Adipocyte (in vitro differentiated cells): ENCODE results near the gene PIGM.

Experiments used
- DNase-seq: peaks from one replicate; pipeline ENCODE4 v3.0.0-alpha.2; 2015; ENCODE audit warnings: low read depth
- H3K27me3 ChIP-seq: replicated peaks from 2 replicates; pipeline ENCODE4 v1.7.0; 2013; ENCODE audit warnings: mild to moderate bottlenecking, low read length, moderate library complexity; ENCODE audit not compliant: control insufficient read depth, insufficient read depth
- H3K36me3 ChIP-seq: 2 replicates; pipeline ENCODE4 v1.7.0; 2013; ENCODE audit warnings: low read length, mild to moderate bottlenecking, moderate library complexity; ENCODE audit not compliant: control insufficient read depth, insufficient read depth, severe bottlenecking
- H3K4me1 ChIP-seq: 2 replicates; pipeline ENCODE4 v1.7.0; 2013; ENCODE audit warnings: mild to moderate bottlenecking, low read length, moderate library complexity; ENCODE audit not compliant: control insufficient read depth, insufficient read depth
- H3K4me3 ChIP-seq: 2 replicates; pipeline ENCODE4 v1.7.0; 2013; ENCODE audit warnings: mild to moderate bottlenecking, low read length, moderate library complexity
- H3K9ac ChIP-seq: 2 replicates; pipeline ENCODE4 v1.7.0; 2013; ENCODE audit warnings: mild to moderate bottlenecking, low read length, moderate library complexity
- H3K9me3 ChIP-seq: 2 replicates; pipeline ENCODE4 v1.7.0; 2013; ENCODE audit warnings: mild to moderate bottlenecking, low read length, moderate library complexity; ENCODE audit not compliant: control insufficient read depth

PIGM gene

GRCh38 chr1:160070243-160071163 lies 38.7 kb upstream of the PIGM start:
- no peaks in the 10 kb centered on the region for H3K9me3 ChIP-seq
- peaks cover 4% of the 10 kb centered on the region for H3K4me1 ChIP-seq
- DNase-seq = peak; percentile 86
- H3K9ac ChIP-seq = peak overlapping the region; percentile 30
- peaks cover 42% of the 10 kb centered on the region for H3K27me3 ChIP-seq
- peak overlapping the region; percentile 84 for H3K4me3 ChIP-seq
- H3K36me3 ChIP-seq = no peaks in the 10 kb centered on the region

GRCh38 chr1:160069460-160070231 lies 37.9 kb upstream of the PIGM start, which contains the start of gene KCNJ10:
KCNJ10 (minus strand) TSS chr1:160070160; CDS start chr1:160042532, 27,628 bp downstream.
- H3K4me1 ChIP-seq = peaks cover 4% of the 10 kb centered on the region
- peaks cover 35% of the 10 kb centered on the region for H3K27me3 ChIP-seq
- no peak for DNase-seq

GRCh38 chr1:160068225-160068624 lies 36.4 kb upstream of the PIGM start:
- H3K27me3 ChIP-seq = peaks cover 31% of the 10 kb centered on the region
- no peak overlapping the region for H3K9ac ChIP-seq
- no peaks in the 10 kb centered on the region for H3K36me3 ChIP-seq
- H3K4me1 ChIP-seq = peaks cover 4% of the 10 kb centered on the region
- H3K4me3 ChIP-seq = no peak overlapping the region
- DNase-seq = no peak
- no peaks in the 10 kb centered on the region for H3K9me3 ChIP-seq

More at GRCh38 chr1:160069460-160070231, 37.9 kb upstream of the PIGM start, which contains the start of gene KCNJ10:
- no peaks in the 10 kb centered on the region for H3K36me3 ChIP-seq
- peak within 1 kb of the TSS; percentile 30 for H3K9ac ChIP-seq
- no peaks in the 10 kb centered on the region for H3K9me3 ChIP-seq
- peak within 1 kb of the TSS; percentile 84 for H3K4me3 ChIP-seq

GRCh38 chr1:160066829-160067745 lies 35.3 kb upstream of the PIGM start:
- Histone ChIP-seq H3K36me3 (no peaks in the 10 kb centered on the region), H3K4me3 (no peak overlapping the region), H3K9me3 (no peaks in the 10 kb centered on the region), H3K4me1 (peaks cover 4% of the 10 kb centered on the region), H3K9ac (no peak overlapping the region), H3K27me3 (peaks cover 39% of the 10 kb centered on the region)
- DNase-seq = no peak

- H3K9ac ChIP-seq = no peak overlapping the region
- H3K4me3 ChIP-seq = no peak overlapping the region
- no peak for DNase-seq
- peaks cover 28% of the 10 kb centered on the region for H3K27me3 ChIP-seq
- H3K4me1 ChIP-seq = no peaks in the 10 kb centered on the region
- H3K9me3 ChIP-seq = no peaks in the 10 kb centered on the region
- H3K36me3 ChIP-seq = no peaks in the 10 kb centered on the region
Measured at GRCh38 chr1:160064746-160065145, 33.0 kb upstream of the PIGM start.

- DNase-seq = peak; percentile 15
- H3K4me3 ChIP-seq = no peak overlapping the region
- no peaks in the 10 kb centered on the region for H3K4me1 ChIP-seq
- H3K27me3 ChIP-seq = peaks cover 29% of the 10 kb centered on the region
- no peak overlapping the region for H3K9ac ChIP-seq
- no peaks in the 10 kb centered on the region for H3K36me3 ChIP-seq
- H3K9me3 ChIP-seq = no peaks in the 10 kb centered on the region
Measured at GRCh38 chr1:160064164-160064563, 32.4 kb upstream of the PIGM start.

GRCh38 chr1:160063176-160063575 lies 31.4 kb upstream of the PIGM start:
- H3K4me3 ChIP-seq = no peak overlapping the region
- H3K36me3 ChIP-seq = no peaks in the 10 kb centered on the region
- no peaks in the 10 kb centered on the region for H3K9me3 ChIP-seq
- peaks cover 24% of the 10 kb centered on the region for H3K27me3 ChIP-seq
- DNase-seq = no peak
- no peaks in the 10 kb centered on the region for H3K4me1 ChIP-seq
- no peak overlapping the region for H3K9ac ChIP-seq

GRCh38 chr1:160062230-160062532 lies 30.4 kb upstream of the PIGM start:
- H3K27me3 ChIP-seq = peaks cover 31% of the 10 kb centered on the region
- H3K36me3 ChIP-seq = no peaks in the 10 kb centered on the region

GRCh38 chr1:160061369-160062229 lies 29.8 kb upstream of the PIGM start:
- Histone ChIP-seq H3K4me3 (no peak overlapping the region), H3K9ac (no peak overlapping the region), H3K36me3 (no peaks in the 10 kb centered on the region), H3K4me1 (no peaks in the 10 kb centered on the region), H3K27me3 (peaks cover 37% of the 10 kb centered on the region), H3K9me3 (no peaks in the 10 kb centered on the region)
- DNase-seq = no peak

More at GRCh38 chr1:160062230-160062532, 30.4 kb upstream of the PIGM start:
- Histone ChIP-seq H3K4me3 (no peak overlapping the region), H3K9me3 (no peaks in the 10 kb centered on the region), H3K9ac (no peak overlapping the region), H3K4me1 (no peaks in the 10 kb centered on the region)
- DNase-seq = no peak

- peaks cover 63% of the 10 kb centered on the region for H3K27me3 ChIP-seq
- no peaks in the 10 kb centered on the region for H3K4me1 ChIP-seq
- H3K4me3 ChIP-seq = no peak overlapping the region
- H3K9ac ChIP-seq = no peak overlapping the region
- H3K36me3 ChIP-seq = no peaks in the 10 kb centered on the region
- DNase-seq = peak; percentile 23
- no peaks in the 10 kb centered on the region for H3K9me3 ChIP-seq
Measured at GRCh38 chr1:160058087-160058486, 26.3 kb upstream of the PIGM start.
